IMR-90 (cell line): ENCODE measurements around the gene MACROD1. TPM values are rescaled to one million over a fixed set of nuclear protein-coding genes. Genes with fewer than 3 reads are reported as not detected.

ENCODE experiments used
- ATAC-seq: fragments of 200-7000 bp; cut with Tn5 transposase; 2 replicates; pipeline ENCODE4 v1.9.1; 2020; ENCODE audit warnings: low read depth, mild to moderate bottlenecking, moderate library complexity
- BruUV-seq: library from RNA; stranded (reverse); fragments of 400-500 nt; replicated peaks from 2 replicates; lab custom pipeline; 2021; lab: Mats Ljungman, UMichigan
- CTCF ChIA-PET: fragments of 300-600 bp; formaldehyde crosslinking; extraction: SDS; loops from one replicate; lab custom pipeline; 2021; ENCODE audit warnings: antibody characterized with exemption; lab: Yijun Ruan, JAX
- POLR2A ChIA-PET: fragments of 300-600 bp; sonication (Branson Sonifier 250); formaldehyde crosslinking; loops from one replicate; lab custom pipeline; 2022; ENCODE audit warnings: antibody characterized with exemption; ENCODE audit not compliant: unreplicated experiment; lab: Charles Lee
- DNase-seq: peaks from one replicate; pipeline ENCODE4 v3.0.0; 2013
- H2AFZ ChIP-seq: replicated peaks from 2 replicates; pipeline ENCODE3; 2013; ENCODE audit warnings: low read length, mild to moderate bottlenecking; ENCODE audit not compliant: poor library complexity
- H2AK5ac ChIP-seq: 2 replicates; pipeline ENCODE4 v1.6.1; 2013; ENCODE audit warnings: low read depth, low read length, inconsistent platforms
- H2AK9ac ChIP-seq: replicated peaks from 2 replicates; pipeline ENCODE3; 2013; ENCODE audit warnings: mild to moderate bottlenecking, low read depth, low read length, moderate library complexity; ENCODE audit not compliant: poor library complexity
- H2BK120ac ChIP-seq: 2 replicates; pipeline ENCODE4 v1.6.1; 2013; ENCODE audit warnings: low read depth, low read length, inconsistent platforms
- H2BK15ac ChIP-seq: 3 replicates; pipeline ENCODE4 v1.6.1; 2013; ENCODE audit warnings: low read depth, low read length, inconsistent platforms
- H2BK20ac ChIP-seq: 2 replicates; pipeline ENCODE4 v1.6.1; 2013; ENCODE audit warnings: low read depth, mild to moderate bottlenecking, inconsistent platforms, low read length, moderate library complexity
- H2BK5ac ChIP-seq: 2 replicates; pipeline ENCODE4 v1.6.1; 2013; ENCODE audit warnings: mild to moderate bottlenecking, low read depth, low read length, inconsistent platforms; ENCODE audit not compliant: poor library complexity, severe bottlenecking
- H3K14ac ChIP-seq: replicated peaks from 2 replicates; pipeline ENCODE4 v1.6.1; 2013; ENCODE audit warnings: low read depth, low read length, inconsistent platforms
- H3K18ac ChIP-seq: 2 replicates; pipeline ENCODE4 v1.6.1; 2013; ENCODE audit warnings: low read depth, low read length, control low read depth
- H3K23ac ChIP-seq: 2 replicates; pipeline ENCODE4 v1.6.1; 2013; ENCODE audit warnings: low read depth, low read length, inconsistent platforms
- H3K27ac ChIP-seq: 2 replicates; pipeline ENCODE4 v1.5.1; 2013; ENCODE audit warnings: mild to moderate bottlenecking, control low read depth, low read length; ENCODE audit not compliant: insufficient read depth
- H3K27me3 ChIP-seq: 2 replicates; pipeline ENCODE4 v1.6.1; 2013; ENCODE audit warnings: low read length; ENCODE audit not compliant: control insufficient read depth, insufficient read depth
- H3K36me3 ChIP-seq: 2 replicates; pipeline ENCODE4 v1.6.1; 2013; ENCODE audit warnings: low read length, mixed read lengths; ENCODE audit not compliant: control insufficient read depth, insufficient read depth
- H3K4ac ChIP-seq: 2 replicates; pipeline ENCODE4 v1.6.1; 2013; ENCODE audit warnings: low read depth, low read length, inconsistent platforms
- H3K4me1 ChIP-seq: 2 replicates; pipeline ENCODE4 v1.6.1; 2013; ENCODE audit warnings: low read length, mixed read lengths; ENCODE audit not compliant: control insufficient read depth, insufficient read depth
- H3K4me2 ChIP-seq: 2 replicates; pipeline ENCODE4 v1.6.1; 2013; ENCODE audit warnings: low read depth, mild to moderate bottlenecking, control low read depth, low read length, moderate library complexity
- H3K4me3 ChIP-seq: 2 replicates; pipeline ENCODE4 v1.5.1; 2013; ENCODE audit warnings: low read depth, mild to moderate bottlenecking, control low read depth, low read length, moderate library complexity; ENCODE audit not compliant: insufficient read depth
- H3K56ac ChIP-seq: 2 replicates; pipeline ENCODE4 v1.6.1; 2013; ENCODE audit warnings: low read length, inconsistent platforms; ENCODE audit not compliant: insufficient read depth; ENCODE audit errors: extremely low read depth
- H3K79me1 ChIP-seq, 2 experiments: 2 replicates each; pipeline ENCODE4 v1.6.1; 2013; ENCODE audit warnings: low read length in 2 of 2, inconsistent platforms in 1 of 2, low read depth in 1 of 2
- H3K9ac ChIP-seq: 2 replicates; pipeline ENCODE4 v1.6.1; 2013; ENCODE audit warnings: low read depth, low read length, control low read depth
- H3K9me1 ChIP-seq: 2 replicates; pipeline ENCODE4 v1.6.1; 2013; ENCODE audit warnings: low read length, inconsistent platforms; ENCODE audit not compliant: insufficient read depth
- H3K9me3 ChIP-seq: 2 replicates; pipeline ENCODE4 v1.6.1; 2013; ENCODE audit warnings: low read length; ENCODE audit not compliant: control insufficient read depth, insufficient read depth
- H4K20me1 ChIP-seq: 2 replicates; pipeline ENCODE4 v1.6.1; 2013; ENCODE audit warnings: low read length, inconsistent platforms; ENCODE audit not compliant: insufficient read depth
- H4K5ac ChIP-seq: 2 replicates; pipeline ENCODE4 v1.6.1; 2013; ENCODE audit warnings: mild to moderate bottlenecking, low read depth, low read length, control low read depth
- H4K8ac ChIP-seq, 2 experiments: 2 replicates each; pipeline ENCODE4 v1.6.1; 2013; ENCODE audit warnings: low read depth in 2 of 2, low read length in 2 of 2, control low read depth in 1 of 2, inconsistent platforms in 1 of 2
- H4K91ac ChIP-seq: 2 replicates; pipeline ENCODE4 v1.6.1; 2013; ENCODE audit warnings: low read depth, low read length, inconsistent platforms; ENCODE audit not compliant: insufficient read depth
- BHLHE40 ChIP-seq: fragments of 150-350 bp; IDR thresholded peaks from 2 replicates; pipeline ENCODE4 v1.6.1; 2016; ENCODE audit warnings: mild to moderate bottlenecking, low read depth, low read length
- CEBPB ChIP-seq: IDR thresholded peaks from 2 replicates; pipeline ENCODE4 v1.6.1; 2012; ENCODE audit warnings: low read depth, low read length, improper control_type of control experiment
- CHD1 ChIP-seq: IDR thresholded peaks from 2 replicates; pipeline ENCODE4 v1.6.1; 2012; ENCODE audit warnings: low read depth, low read length, improper control_type of control experiment
- ELK1 ChIP-seq: fragments of 150-350 bp; IDR thresholded peaks from 2 replicates; pipeline ENCODE4 v1.6.1; 2016; ENCODE audit warnings: low read depth, mild to moderate bottlenecking, low read length, moderate library complexity, borderline replicate concordance
- FOS ChIP-seq: fragments of 150-350 bp; IDR thresholded peaks from 2 replicates; pipeline ENCODE4 v1.6.1; 2016; ENCODE audit warnings: low read depth, low read length
- MAFK ChIP-seq: IDR thresholded peaks from 2 replicates; pipeline ENCODE4 v1.6.1; 2012; ENCODE audit warnings: low read depth, low read length, improper control_type of control experiment
- MAZ ChIP-seq: IDR thresholded peaks from 2 replicates; pipeline ENCODE4 v1.6.1; 2012; ENCODE audit warnings: low read depth, mild to moderate bottlenecking, low read length, improper control_type of control experiment, moderate library complexity, borderline replicate concordance
- MXI1 ChIP-seq: IDR thresholded peaks from 2 replicates; pipeline ENCODE4 v1.6.1; 2012; ENCODE audit warnings: low read depth, mild to moderate bottlenecking, low read length, moderate library complexity, borderline replicate concordance
- NFE2L2 ChIP-seq: fragments of 150-350 bp; IDR thresholded peaks from 2 replicates; pipeline ENCODE4 v1.6.1; 2016; ENCODE audit warnings: low read depth, mild to moderate bottlenecking, low read length
- POLR2A ChIP-seq: IDR thresholded peaks from 2 replicates; pipeline ENCODE4 v1.6.1; 2012; ENCODE audit warnings: mild to moderate bottlenecking, low read depth, low read length
- RAD21 ChIP-seq: IDR thresholded peaks from 2 replicates; pipeline ENCODE4 v1.6.1; 2012; ENCODE audit warnings: low read length, improper control_type of control experiment
- RCOR1 ChIP-seq: IDR thresholded peaks from 2 replicates; pipeline ENCODE4 v1.6.1; 2012; ENCODE audit warnings: mild to moderate bottlenecking, low read length, improper control_type of control experiment; ENCODE audit not compliant: insufficient replicate concordance
- SMC3 ChIP-seq: fragments of 150-350 bp; IDR thresholded peaks from 2 replicates; pipeline ENCODE4 v1.6.1; 2016; ENCODE audit warnings: low read depth, mild to moderate bottlenecking, antibody characterized with exemption, low read length, moderate library complexity
- USF2 ChIP-seq: fragments of 150-350 bp; IDR thresholded peaks from 2 replicates; pipeline ENCODE4 v1.6.1; 2017; ENCODE audit warnings: mild to moderate bottlenecking, antibody characterized with exemption, low read length, low read depth
- WGBS, 2 experiments: methylation state at CpG; one replicate each; pipeline versions ENCODE4 v1.1.5 to v1.1.7; 2013; ENCODE audit warnings: missing lambda C conversion rate in 2 of 2; ENCODE audit not compliant: insufficient read length in 1 of 2; ENCODE audit errors: extremely low coverage in 2 of 2; 5-methylcytosine and 5-hydroxymethylcytosine counted together
- dilution Hi-C: fragments of 300-500 bp; cut with HindIII; formaldehyde crosslinking; loops from one replicate; pipeline ENCODE4 v1.14.3; 2018; ENCODE audit warnings: low sequenced_read_pairs; ENCODE audit not compliant: unreplicated experiment
- in situ Hi-C: fragments of 300-500 bp; cut with MboI; formaldehyde crosslinking; loops from 3 replicates; pipeline ENCODE4 v1.14.3; 2019; ENCODE audit warnings: low sequenced_read_pairs, inconsistent platforms, mixed read lengths
- intact Hi-C: fragments of 100-400 bp; cut with micrococcal nuclease; formaldehyde crosslinking; loops from 2 replicates; pipeline ENCODE4 v1.10.0; 2022
- polyA plus RNA-seq, 3 experiments: library from polyadenylated mRNA; depleted of rRNA; stranded (reverse); fragments of >200 nt; gene quantifications; 2 replicates each; pipeline ENCODE4 v1.2.3, GENCODE V29; 2012; ENCODE audit warnings: low replicate concordance in 1 of 3
- total RNA-seq: library from RNA; depleted of rRNA; stranded (reverse); fragments of >200 nt; gene quantifications from 2 replicates; pipeline ENCODE4 v1.2.3, GENCODE V29; 2012

Gene MACROD1
- total and polyA plus RNA-seq, 2 of the 4 experiments (the other 2 are of a cell fraction) = 2.5 to 9.3 TPM

GRCh38 chr11:64146036-64146955 lies 19.6 kb downstream of the MACROD1 start:
- peak; percentile 74 for ATAC-seq
- intact Hi-C loops = no loop called here
- WGBS, 2 experiments = 84% methylated on average over 9 of the region's 22 CpGs; no CpG with 5 or more reads in 1 of the 2 experiments
- TF ChIP-seq MXI1 (no peak), RAD21 (peak; percentile 61), POLR2A (no peak), FOS (no peak), NFE2L2 (no peak), MAFK (no peak), MAZ (no peak), CHD1 (no peak), BHLHE40 (no peak), ELK1 (no peak), SMC3 (peak; percentile 64), RCOR1 (no peak), CEBPB (no peak), USF2 (no peak)

More at GRCh38 chr11:64146036-64146955, 19.6 kb downstream of the MACROD1 start:
- Histone ChIP-seq H4K91ac (peak overlapping the region; percentile 46; the same call in 1 of the 2 replicates), H3K9ac (no peak overlapping the region), H4K5ac (no peak overlapping the region), H3K4ac (peak overlapping the region; percentile 45), H3K4me2 (no peak overlapping the region), H2AK9ac (peak overlapping the region; percentile 82), H3K56ac (no peak overlapping the region), H4K8ac (no peak overlapping the region; a peak in 1 of 4 replicates), H3K27ac (no peak overlapping the region), H2BK15ac (no peak overlapping the region), H3K9me1 (no peaks in the 10 kb centered on the region), H3K14ac (no peak overlapping the region), H3K4me1 (no peaks in the 10 kb centered on the region; the same call in 1 of the 2 replicates), H3K27me3 (no peaks in the 10 kb centered on the region), H2BK5ac (peak overlapping the region; percentile 35), H3K9me3 (no peaks in the 10 kb centered on the region), H2AFZ (peak overlapping the region; percentile 75), H3K36me3 (no peaks in the 10 kb centered on the region), H3K4me3 (no peak overlapping the region), H2AK5ac (peak overlapping the region; percentile 96), H3K23ac (no peak overlapping the region), H2BK20ac (no peak overlapping the region), H3K79me1 (peaks cover 0 to 4% of the 10 kb centered on the region in 2 experiments; a peak in 2 of 4 replicates), H3K18ac (no peak overlapping the region), H4K20me1 (no peaks in the 10 kb centered on the region), H2BK120ac (peak overlapping the region; percentile 59; the same call in 1 of the 2 replicates)
- POLR2A ChIA-PET = no interaction called here
- DNase-seq = peak; percentile 37
- BruUV-seq = no TSS peak
- dilution Hi-C loops (no loop called here), in situ Hi-C loops (loop anchor here (5.0 kb wide), 2 partner anchors 154 to 309 kb away; partner anchors contain the start of gene MARK2)
- CTCF ChIA-PET = interaction anchor here (0.6 kb wide), 3 partner anchors 98 to 1295 kb away, joined by 3 read pairs; no protein-coding TSS in a partner anchor
